Bronchial epithelial cell (primary cell): ENCODE data around the gene DENND6B. TPM values are rescaled to one million over a fixed set of nuclear protein-coding genes. Genes with fewer than 3 reads are reported as not detected.

Experiments
- DNase-seq: peaks from one replicate; pipeline ENCODE4 v3.0.0-alpha.2; 2010; ENCODE audit warnings: low read depth
- FAIRE-seq: peaks from 2 replicates; lab custom pipeline; 2011; peaks lifted over from hg19 to GRCh38; lab: Jason Lieb, UNC
- H3K27me3 ChIP-seq: 2 replicates; pipeline ENCODE4 v1.5.1; 2011; ENCODE audit warnings: low read length; ENCODE audit not compliant: control insufficient read depth, insufficient read depth
- H3K36me3 ChIP-seq: 2 replicates; pipeline ENCODE4 v1.5.1; 2011; ENCODE audit warnings: low read length; ENCODE audit not compliant: control insufficient read depth, insufficient read depth
- H3K4me3 ChIP-seq: 2 replicates; pipeline ENCODE4 v1.5.1; 2011; ENCODE audit warnings: mild to moderate bottlenecking, low read depth, low read length, control low read depth
- total RNA-seq: library from RNA; depleted of rRNA; stranded (reverse); fragments of >200 nt; gene quantifications from 2 replicates; pipeline ENCODE4 v1.2.1, GENCODE V29; 2014
- TF ChIP-seq, protein P1 (sequence below): IDR thresholded peaks from 2 replicates; pipeline ENCODE4 v1.5.1; 2011; ENCODE audit warnings: mild to moderate bottlenecking, moderate library complexity, low read length, control low read depth, inconsistent platforms; ENCODE audit not compliant: insufficient read depth, severe bottlenecking

DENND6B gene
- total RNA-seq, 1 donor from 2014 or later, result 1.1 TPM

DNA sequence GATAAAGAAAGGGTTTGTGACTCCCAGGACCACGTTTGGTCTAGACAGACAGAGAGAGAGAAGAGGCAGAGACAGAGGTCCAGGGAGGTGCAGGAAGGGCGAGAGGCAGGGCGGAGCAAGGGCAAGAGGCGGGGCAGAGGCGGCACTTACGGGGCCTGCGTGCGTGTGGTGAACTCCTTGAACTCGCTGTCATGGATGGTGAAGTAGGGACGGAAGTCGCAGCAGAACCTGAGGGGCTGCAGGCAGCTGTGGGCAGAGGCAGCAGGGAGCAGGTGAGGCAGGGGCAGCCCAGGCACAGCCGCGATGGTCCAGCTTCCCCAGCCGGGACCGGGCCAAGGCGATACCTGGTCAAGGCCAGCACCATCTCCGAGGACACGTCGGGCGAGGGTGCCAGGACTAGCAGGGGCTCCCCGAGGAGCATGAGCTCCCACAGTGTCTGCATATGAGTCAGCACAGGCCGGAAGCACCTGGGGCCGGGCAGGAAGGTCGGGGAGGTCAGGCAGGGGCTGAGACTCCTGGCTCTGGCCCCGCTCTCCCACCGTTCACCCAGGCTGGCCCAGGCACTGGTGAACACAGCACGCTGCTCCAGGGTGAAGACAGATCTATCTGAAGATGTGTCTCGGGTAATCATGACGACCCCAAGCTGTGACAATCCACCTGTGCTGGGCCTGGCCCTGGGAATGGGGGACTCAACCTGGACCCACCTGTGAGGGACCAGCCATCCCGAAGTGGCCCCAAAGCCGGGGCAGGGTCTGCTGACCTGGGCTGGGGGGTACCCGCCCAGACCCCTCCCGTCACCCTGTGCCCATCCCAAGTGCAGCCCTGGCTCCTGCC is 12.1 kb downstream of the DENND6B start:
- TF ChIP-seq, protein P1, sequence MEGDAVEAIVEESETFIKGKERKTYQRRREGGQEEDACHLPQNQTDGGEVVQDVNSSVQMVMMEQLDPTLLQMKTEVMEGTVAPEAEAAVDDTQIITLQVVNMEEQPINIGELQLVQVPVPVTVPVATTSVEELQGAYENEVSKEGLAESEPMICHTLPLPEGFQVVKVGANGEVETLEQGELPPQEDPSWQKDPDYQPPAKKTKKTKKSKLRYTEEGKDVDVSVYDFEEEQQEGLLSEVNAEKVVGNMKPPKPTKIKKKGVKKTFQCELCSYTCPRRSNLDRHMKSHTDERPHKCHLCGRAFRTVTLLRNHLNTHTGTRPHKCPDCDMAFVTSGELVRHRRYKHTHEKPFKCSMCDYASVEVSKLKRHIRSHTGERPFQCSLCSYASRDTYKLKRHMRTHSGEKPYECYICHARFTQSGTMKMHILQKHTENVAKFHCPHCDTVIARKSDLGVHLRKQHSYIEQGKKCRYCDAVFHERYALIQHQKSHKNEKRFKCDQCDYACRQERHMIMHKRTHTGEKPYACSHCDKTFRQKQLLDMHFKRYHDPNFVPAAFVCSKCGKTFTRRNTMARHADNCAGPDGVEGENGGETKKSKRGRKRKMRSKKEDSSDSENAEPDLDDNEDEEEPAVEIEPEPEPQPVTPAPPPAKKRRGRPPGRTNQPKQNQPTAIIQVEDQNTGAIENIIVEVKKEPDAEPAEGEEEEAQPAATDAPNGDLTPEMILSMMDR, result no peak
- Histone ChIP-seq H3K27me3 (peaks cover 1% of the 10 kb centered on the region), H3K4me3 (no peak overlapping the region), H3K36me3 (no peaks in the 10 kb centered on the region)
- DNase-seq, result no peak
- FAIRE-seq, result no peak

DNA sequence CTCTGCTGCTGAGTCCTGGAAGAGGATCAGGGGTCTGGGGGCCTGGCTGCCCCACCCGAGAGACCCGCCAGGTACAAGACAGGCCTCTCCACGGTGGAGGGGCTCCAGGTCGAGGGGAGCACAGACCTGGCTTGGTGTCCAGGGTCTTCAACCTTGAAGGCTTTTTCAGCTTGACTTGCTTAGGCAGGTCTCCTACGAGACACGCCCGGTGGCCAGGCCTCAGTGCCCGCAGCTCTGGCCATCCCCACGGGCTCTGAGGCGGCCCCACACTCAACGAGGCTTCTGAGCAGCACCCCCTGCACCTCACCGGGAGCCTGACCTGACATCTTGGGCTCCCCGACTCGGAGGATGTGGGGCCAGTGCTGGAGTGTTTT is 12.7 kb downstream of the DENND6B start:
- Histone ChIP-seq H3K4me3 (no peak overlapping the region), H3K36me3 (no peaks in the 10 kb centered on the region), H3K27me3 (peaks cover 1% of the 10 kb centered on the region)
- DNase-seq (no peak), FAIRE-seq (no peak)
- TF ChIP-seq, protein P1, result no peak

DNA sequence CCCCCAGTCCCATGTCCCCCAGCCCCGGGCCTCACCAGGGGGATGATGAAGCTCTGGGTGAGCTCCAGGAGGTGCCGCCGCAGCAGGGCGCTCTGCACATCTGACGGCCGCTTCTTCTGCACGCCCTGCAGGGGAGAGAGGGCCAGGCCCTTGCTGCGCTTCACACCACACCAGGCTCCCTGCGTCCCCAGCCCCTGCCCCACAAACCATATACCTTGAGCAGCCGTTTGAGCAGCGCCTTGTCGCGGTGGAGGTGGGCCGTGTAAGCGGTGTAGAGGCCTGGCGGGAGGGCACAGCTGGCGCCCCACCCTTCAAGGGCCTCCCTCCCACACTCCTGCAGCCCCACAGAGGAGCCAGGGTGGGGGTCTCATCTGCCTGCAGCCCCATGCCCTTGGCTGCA is 13.2 kb downstream of the DENND6B start:
- no peak for DNase-seq
- Histone ChIP-seq H3K4me3 (no peak overlapping the region), H3K36me3 (no peaks in the 10 kb centered on the region), H3K27me3 (peaks cover 1% of the 10 kb centered on the region)
- FAIRE-seq, result no peak
- TF ChIP-seq, protein P1, result no peak

DNA sequence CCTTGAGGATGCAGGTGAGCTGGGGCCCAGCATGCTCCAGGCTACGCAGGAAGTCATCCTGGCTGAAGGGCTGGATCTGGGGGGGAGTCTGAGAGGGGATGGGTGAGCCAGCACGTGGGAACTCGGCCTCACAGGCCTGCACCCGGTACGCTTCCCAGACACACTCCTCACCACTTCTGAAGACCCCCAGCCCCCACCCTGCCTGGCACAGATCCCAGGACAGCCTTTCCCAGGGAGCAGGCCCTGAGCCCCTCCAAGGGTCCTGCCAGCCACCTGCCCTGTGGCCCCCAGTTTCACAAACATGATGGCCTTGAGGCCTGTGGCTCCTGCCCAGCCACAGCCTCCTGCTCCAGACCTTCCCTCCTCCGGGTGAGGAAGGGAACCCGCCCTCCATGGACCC is 13.8 kb downstream of the DENND6B start:
- TF ChIP-seq, protein P1, result no peak
- no peak for FAIRE-seq
- no peak for DNase-seq
- Histone ChIP-seq H3K36me3 (no peaks in the 10 kb centered on the region), H3K27me3 (peaks cover 1% of the 10 kb centered on the region), H3K4me3 (no peak overlapping the region)

DNA sequence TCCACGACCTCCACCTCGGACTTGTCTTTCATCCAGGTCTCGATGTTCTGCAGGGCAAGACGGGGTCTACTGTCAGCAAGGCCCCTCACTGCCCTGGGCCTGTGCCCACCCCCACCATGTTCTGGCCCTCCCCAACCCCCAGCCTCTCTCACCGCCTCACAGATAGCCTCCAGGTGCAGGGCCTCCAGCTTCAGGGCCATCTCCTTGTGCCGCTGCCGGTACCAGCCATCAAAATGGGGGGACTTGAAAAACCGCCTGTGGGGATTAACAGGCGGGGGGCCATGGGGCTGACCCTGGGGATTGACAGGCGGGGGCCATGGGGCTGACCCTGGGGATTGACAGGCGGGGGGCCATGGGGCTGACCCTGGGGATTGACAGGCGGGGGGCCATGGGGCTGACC is 14.4 kb downstream of the DENND6B start:
- TF ChIP-seq, protein P1, result no peak
- Histone ChIP-seq H3K4me3 (no peak overlapping the region), H3K36me3 (no peaks in the 10 kb centered on the region), H3K27me3 (peaks cover 1% of the 10 kb centered on the region)
- DNase-seq (no peak), FAIRE-seq (no peak)
